ENCODE data around the gene GTPBP3.
"Not testable (repeated sequence)": the region's sequence is repeated elsewhere in the genome, so short reads cannot be mapped to it uniquely, and the experiment has no call there.

The GTPBP3 gene

DNA sequence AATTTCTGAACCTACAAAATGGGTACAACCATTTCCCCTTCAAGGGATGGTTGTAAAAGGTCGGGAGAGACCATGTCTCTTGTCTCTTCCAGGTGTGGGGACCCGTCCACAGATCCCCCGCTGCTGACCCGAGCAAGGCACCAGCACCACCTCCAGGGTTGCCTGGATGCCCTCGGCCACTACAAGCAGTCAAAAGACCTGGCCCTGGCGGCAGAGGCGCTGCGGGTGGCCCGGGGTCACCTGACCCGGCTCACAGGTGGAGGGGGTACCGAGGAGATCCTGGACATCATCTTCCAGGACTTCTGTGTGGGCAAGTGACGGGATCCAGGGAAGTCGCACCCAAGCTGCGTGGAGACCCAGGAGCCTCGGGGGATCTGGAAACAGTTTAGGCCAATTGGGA is 4.0 kb downstream of the GTPBP3 start:
- no peak for DNase-seq (ENCODE audit: low read depth in 2 of 2)

GRCh38 chr19:17341845-17342244 is 4.5 kb downstream of the GTPBP3 start:
- DNase-seq (ENCODE audit: low read depth in 2 of 2), result no peak

GRCh38 chr19:17346109-17346671 is 8.8 kb downstream of the GTPBP3 start:
- peak in 1 of 2 donors; percentile 34 for DNase-seq (ENCODE audit: low read depth in 2 of 2)

DNA sequence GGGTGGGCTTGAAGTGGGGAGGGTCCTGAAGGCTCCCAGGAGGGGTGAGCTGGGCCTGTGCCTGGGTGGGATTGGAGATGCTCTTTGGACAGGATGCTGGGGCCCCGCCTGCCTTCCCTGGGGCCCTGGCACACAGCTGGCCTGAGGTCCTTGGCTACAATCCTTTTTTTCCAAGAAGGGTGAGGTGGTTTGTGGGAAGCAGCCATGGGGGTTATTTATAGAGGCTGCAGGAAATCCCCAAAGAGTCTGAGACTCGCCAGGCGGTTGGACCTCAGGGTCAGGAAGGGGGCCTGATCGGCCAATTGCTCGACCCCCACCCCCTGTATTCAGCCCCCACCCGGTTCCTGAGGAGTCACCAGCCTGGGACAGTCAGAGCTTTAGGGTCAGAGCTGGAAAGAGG is 10.0 kb downstream of the GTPBP3 start:
- DNase-seq (ENCODE audit: low read depth in 2 of 2), result no peak

GRCh38 chr19:17347877-17348276 is 10.5 kb downstream of the GTPBP3 start:
- DNase-seq (ENCODE audit: low read depth in 2 of 2), result no peak

DNA sequence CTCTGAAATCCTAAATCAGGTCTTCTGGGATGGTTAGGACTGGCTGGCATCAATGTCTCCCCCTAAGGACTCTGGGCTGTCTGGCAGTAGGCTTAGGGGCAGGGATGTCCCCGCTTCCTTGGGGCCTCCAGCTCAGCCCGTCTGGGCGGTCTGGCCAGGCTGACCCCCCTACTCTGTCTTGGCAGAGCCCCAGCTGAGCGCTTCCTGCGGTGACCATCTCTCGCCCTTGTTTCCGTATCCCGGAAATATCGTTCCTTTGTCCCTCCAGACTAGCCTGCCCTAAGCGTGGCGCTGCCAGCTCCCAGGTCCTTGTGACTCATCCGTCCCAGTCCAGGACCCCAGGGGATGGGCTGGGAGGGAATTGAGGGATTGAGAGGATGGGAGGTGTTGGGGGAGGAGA is 11.3 kb downstream of the GTPBP3 start:
- no peak for DNase-seq (ENCODE audit: low read depth in 2 of 2)

- no peak for DNase-seq (ENCODE audit: low read depth in 2 of 2)
These were observed 14.6 kb downstream of the GTPBP3 start for GRCh38 chr19:17351815-17352435.

- DNase-seq (ENCODE audit: low read depth in 2 of 2), result no peak
These were observed 15.4 kb downstream of the GTPBP3 start for GRCh38 chr19:17352608-17353280.

DNA sequence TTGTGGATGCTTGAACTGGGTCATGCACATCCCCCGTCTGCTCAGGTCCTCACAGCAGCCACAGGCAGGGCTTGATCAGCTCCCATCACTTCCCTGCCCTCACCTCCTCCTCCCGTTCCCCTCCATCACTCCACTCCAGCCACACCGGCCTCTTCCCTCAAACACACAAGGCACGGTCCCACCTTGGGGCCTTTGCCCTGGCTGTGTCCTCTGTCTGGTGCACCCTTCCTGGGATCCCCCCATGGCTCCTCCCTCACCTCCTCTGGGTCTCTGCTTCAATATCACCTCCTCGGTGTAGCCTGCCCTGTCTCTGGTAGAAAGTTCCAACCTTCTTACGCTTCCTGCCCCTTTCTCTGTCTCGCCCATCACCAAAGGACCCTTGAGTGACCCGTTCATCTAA is 16.0 kb downstream of the GTPBP3 start:
- DNase-seq (ENCODE audit: low read depth in 2 of 2), result no peak

- DNase-seq (ENCODE audit: low read depth in 2 of 2), result no peak
These were observed 19.8 kb downstream of the GTPBP3 start for GRCh38 chr19:17357078-17357666.

GRCh38 chr19:17357724-17358123 is 20.4 kb downstream of the GTPBP3 start:
- no peak for DNase-seq (ENCODE audit: low read depth in 2 of 2)

DNA sequence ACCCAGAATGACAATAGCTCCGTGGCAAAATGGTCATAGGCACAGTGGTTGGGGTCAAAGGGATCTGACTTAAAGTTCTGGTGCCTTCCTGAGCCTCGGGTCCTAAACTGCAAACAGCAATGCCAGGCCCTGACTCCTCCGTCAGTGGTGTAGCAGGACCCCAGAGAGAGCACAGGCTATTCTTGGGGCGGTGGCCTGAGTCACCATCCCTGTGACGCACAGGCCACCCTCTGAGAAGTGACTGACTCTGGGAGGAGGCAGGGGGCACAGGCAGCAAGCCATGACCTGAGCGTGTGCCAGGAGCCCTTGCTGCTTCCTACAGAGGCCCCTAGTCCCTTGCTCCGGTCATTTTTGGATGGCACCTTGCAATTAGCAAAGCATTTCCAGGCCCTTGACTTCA is 21.0 kb downstream of the GTPBP3 start:
- no peak for DNase-seq (ENCODE audit: low read depth in 2 of 2)

GRCh38 chr19:17359905-17360800 is 22.8 kb downstream of the GTPBP3 start:
- no peak for DNase-seq (ENCODE audit: low read depth in 2 of 2)

- not testable (repeated sequence) for DNase-seq (ENCODE audit: low read depth in 2 of 2)
These were observed 26.7 kb downstream of the GTPBP3 start for GRCh38 chr19:17363852-17364605.

- DNase-seq (ENCODE audit: low read depth in 2 of 2), result no peak
These were observed 28.0 kb downstream of the GTPBP3 start for GRCh38 chr19:17365361-17365760.

GRCh38 chr19:17370026-17370587 is 32.8 kb downstream of the GTPBP3 start:
- DNase-seq (ENCODE audit: low read depth in 2 of 2), result no peak

- DNase-seq (ENCODE audit: low read depth in 2 of 2), result no peak
These were observed 39.7 kb downstream of the GTPBP3 start, which contains the start of gene PLVAP for GRCh38 chr19:17376935-17377600. TSS of gene PLVAP (minus strand) at chr19:17377342. CDS start at chr19:17377288, 54 bp downstream.

DNA sequence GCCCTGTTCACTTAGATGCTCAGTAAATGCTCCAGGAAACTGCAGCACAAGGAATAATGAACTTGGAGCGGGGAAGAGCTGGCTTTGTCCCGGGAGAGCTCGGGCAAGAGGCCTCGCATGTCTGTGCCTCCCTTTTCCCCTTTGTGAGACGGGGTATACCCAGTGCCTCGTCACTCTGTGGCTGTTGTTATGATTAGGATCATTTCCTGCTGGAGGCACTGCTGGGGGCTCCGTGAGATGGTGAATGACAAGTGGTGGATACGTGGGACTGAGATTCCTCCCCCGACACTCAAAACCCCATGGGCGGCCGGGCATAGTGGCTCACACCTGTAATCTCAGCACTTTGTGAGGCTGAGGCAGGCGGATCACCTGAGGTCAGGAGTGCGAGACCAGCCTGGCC is 40.9 kb downstream of the GTPBP3 start:
- no peak for DNase-seq (ENCODE audit: low read depth in 2 of 2)

DNA sequence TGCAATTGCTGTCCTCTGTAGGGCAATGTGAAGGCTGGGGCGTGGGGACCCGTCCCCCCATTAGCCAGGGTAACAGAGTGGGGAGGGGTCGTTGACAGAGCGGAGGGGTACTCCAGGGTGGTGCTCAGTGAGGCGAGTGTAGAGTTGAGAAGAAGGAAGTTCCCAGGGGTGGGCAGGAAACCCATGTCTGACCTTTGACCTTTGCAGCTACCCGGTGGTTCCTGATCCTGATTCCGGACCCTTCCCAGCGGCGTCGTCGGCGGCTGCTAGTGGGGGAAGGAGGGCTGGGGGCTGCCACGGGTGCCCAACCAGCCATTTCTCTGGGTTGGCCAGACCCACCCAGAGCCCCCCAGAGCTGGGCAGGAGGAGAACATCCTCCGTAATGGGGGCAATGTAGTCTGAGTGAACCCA is 41.9 kb downstream of the GTPBP3 start:
- no peak for DNase-seq (ENCODE audit: low read depth in 2 of 2)
